HL-60 (cell line): ENCODE measurements around the gene GREB1.

ENCODE experiments used
- DNase-seq, 2 experiments: peaks; one replicate each; pipeline ENCODE4 v3.0.0-alpha.2; 2010 to 2020; ENCODE audit warnings: low read depth in 1 of 2, low spot score in 1 of 2
- H3K27ac ChIP-seq: fragments of 250-450 bp; sonication (Bioruptor Pico); replicated peaks from 2 replicates; pipeline ENCODE4 v1.5.1; 2020; ENCODE audit warnings: mild to moderate bottlenecking, moderate library complexity
- H3K27me3 ChIP-seq: fragments of 250-450 bp; sonication (Bioruptor Pico); 2 replicates; pipeline ENCODE4 v1.5.1; 2021; ENCODE audit warnings: mild to moderate bottlenecking, moderate library complexity; ENCODE audit not compliant: insufficient read depth, poor library complexity, severe bottlenecking
- H3K4me3 ChIP-seq: replicated peaks from 2 replicates; pipeline ENCODE4 v1.5.1; 2011; ENCODE audit warnings: mild to moderate bottlenecking, control low read depth, low read length; ENCODE audit not compliant: insufficient read depth
- GABPA ChIP-seq: IDR thresholded peaks from 2 replicates; pipeline ENCODE4 v1.6.1; 2012; ENCODE audit warnings: low read depth
- POLR2AphosphoS5 ChIP-seq: IDR thresholded peaks from 2 replicates; pipeline ENCODE4 v1.6.1; 2012; ENCODE audit warnings: low read depth
- SPI1 ChIP-seq: IDR thresholded peaks from 2 replicates; pipeline ENCODE4 v1.6.1; 2012; ENCODE audit warnings: low read depth, mild to moderate bottlenecking, borderline replicate concordance
- TF ChIP-seq, protein P1 (sequence below): IDR thresholded peaks from 2 replicates; pipeline ENCODE4 v1.6.1; 2012; ENCODE audit warnings: low read depth; ENCODE audit not compliant: insufficient replicate concordance
- TF ChIP-seq, protein P2 (sequence below): IDR thresholded peaks from one replicate; pipeline ENCODE4 v1.5.1; 2011; ENCODE audit warnings: low read length, control low read depth, inconsistent platforms; ENCODE audit not compliant: insufficient read depth

Gene GREB1

DNA sequence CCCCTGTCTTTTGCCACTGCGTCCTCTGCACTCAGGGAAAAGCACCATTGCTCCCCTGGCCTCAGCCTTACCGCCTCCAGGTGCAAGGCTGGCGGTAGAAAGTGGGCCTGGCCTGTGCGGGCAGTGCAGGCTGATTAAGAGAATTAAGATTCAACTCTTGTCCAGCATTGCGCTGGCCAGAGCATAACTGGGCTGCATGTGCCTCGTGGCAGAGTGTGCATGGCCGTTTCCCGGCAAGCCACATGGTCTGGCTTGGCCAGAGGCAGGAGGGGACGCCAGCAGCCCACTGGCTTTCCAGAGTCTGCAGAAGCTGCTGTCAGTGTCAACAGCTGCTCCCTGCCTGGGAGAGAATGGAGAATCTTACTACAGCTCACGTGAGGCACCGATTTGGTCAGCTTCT lies 123.8 kb downstream of the GREB1 start:
- no peaks in the 10 kb centered on the region for H3K27me3 ChIP-seq
- H3K27ac ChIP-seq: no peak overlapping the region
- H3K4me3 ChIP-seq: no peak overlapping the region
- TF ChIP-seq POLR2AphosphoS5 (no peak), GABPA (no peak), SPI1 (no peak)
- TF ChIP-seq, protein P1, sequence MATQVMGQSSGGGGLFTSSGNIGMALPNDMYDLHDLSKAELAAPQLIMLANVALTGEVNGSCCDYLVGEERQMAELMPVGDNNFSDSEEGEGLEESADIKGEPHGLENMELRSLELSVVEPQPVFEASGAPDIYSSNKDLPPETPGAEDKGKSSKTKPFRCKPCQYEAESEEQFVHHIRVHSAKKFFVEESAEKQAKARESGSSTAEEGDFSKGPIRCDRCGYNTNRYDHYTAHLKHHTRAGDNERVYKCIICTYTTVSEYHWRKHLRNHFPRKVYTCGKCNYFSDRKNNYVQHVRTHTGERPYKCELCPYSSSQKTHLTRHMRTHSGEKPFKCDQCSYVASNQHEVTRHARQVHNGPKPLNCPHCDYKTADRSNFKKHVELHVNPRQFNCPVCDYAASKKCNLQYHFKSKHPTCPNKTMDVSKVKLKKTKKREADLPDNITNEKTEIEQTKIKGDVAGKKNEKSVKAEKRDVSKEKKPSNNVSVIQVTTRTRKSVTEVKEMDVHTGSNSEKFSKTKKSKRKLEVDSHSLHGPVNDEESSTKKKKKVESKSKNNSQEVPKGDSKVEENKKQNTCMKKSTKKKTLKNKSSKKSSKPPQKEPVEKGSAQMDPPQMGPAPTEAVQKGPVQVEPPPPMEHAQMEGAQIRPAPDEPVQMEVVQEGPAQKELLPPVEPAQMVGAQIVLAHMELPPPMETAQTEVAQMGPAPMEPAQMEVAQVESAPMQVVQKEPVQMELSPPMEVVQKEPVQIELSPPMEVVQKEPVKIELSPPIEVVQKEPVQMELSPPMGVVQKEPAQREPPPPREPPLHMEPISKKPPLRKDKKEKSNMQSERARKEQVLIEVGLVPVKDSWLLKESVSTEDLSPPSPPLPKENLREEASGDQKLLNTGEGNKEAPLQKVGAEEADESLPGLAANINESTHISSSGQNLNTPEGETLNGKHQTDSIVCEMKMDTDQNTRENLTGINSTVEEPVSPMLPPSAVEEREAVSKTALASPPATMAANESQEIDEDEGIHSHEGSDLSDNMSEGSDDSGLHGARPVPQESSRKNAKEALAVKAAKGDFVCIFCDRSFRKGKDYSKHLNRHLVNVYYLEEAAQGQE: no peak
- TF ChIP-seq, protein P2, sequence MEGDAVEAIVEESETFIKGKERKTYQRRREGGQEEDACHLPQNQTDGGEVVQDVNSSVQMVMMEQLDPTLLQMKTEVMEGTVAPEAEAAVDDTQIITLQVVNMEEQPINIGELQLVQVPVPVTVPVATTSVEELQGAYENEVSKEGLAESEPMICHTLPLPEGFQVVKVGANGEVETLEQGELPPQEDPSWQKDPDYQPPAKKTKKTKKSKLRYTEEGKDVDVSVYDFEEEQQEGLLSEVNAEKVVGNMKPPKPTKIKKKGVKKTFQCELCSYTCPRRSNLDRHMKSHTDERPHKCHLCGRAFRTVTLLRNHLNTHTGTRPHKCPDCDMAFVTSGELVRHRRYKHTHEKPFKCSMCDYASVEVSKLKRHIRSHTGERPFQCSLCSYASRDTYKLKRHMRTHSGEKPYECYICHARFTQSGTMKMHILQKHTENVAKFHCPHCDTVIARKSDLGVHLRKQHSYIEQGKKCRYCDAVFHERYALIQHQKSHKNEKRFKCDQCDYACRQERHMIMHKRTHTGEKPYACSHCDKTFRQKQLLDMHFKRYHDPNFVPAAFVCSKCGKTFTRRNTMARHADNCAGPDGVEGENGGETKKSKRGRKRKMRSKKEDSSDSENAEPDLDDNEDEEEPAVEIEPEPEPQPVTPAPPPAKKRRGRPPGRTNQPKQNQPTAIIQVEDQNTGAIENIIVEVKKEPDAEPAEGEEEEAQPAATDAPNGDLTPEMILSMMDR: no peak
- no peak for DNase-seq

DNA sequence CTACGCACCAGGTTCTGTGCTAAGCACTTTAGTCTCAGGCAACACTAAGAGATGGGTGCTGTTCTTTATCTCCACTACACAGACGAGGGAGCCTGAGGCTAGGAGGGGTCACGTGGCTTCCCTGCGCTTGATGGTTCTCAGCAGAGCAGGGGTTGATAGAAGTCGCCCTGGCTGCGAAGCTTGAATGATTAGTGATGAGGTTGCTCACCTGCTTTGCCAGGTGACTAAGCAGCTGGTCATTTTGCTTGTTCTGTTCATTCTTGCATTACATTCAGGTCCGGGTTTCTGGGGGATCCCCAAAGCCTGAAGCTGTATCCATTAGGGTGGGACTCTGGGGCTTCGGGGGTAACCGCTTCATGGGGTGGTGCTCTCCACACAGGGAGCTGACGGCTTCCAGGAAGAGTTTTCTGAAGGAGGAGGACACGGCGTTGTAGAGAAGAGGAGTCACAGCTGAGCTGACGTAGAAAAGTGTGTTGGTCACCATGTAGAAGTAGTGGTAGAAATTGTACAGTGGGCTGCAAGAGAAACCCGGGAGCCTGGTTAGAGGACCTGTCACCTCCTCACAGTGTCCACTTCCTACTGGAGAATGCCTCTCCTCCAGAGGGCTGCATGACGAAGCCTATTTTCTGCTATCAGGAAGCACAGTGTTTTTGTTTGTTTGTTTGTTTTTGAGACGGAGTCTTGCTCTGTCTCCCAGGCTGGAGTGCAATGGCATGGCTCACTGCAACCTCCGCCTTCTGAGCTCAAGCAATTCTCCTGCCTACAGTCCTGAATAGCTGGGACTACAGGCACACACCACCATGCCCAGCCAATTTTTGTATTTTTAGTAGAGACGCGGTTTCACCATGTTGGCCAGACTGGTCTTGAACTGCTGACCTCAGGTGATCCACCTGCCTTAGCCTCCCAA lies 124.6 kb downstream of the GREB1 start:
- Histone ChIP-seq H3K4me3 (no peak overlapping the region), H3K27ac (no peak overlapping the region), H3K27me3 (no peaks in the 10 kb centered on the region)
- no peak for DNase-seq
- TF ChIP-seq, protein P1: no peak
- TF ChIP-seq, protein P2: no peak
- no peak for TF ChIP-seq GABPA

DNA sequence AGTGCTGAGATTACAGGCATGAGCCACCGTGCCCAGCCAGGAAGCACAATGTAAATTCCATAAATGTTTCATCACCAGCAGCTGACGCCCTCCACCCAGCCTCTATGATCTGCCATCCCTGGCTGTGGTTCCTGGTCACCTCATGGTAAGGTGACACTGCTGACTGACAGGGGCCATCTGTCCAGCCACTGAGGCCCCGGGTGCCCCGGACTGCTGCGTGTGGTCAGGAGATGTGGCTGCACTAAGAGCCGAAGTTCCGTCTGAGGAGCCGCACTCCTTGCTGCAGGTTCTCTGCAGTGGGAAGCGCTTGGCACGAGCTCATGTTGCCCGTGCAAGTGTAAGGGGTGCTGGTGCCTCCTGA lies 125.2 kb downstream of the GREB1 start:
- Histone ChIP-seq H3K4me3 (no peak overlapping the region), H3K27me3 (no peaks in the 10 kb centered on the region), H3K27ac (no peak overlapping the region)
- DNase-seq: no peak
- TF ChIP-seq, protein P2: no peak
- TF ChIP-seq SPI1 (no peak), GABPA (no peak), POLR2AphosphoS5 (no peak)
- TF ChIP-seq, protein P1: no peak
